ENCODE results near the gene PLCL2.

Gene PLCL2

GRCh38 chr3:16913264-16913580 is 28.5 kb downstream of the PLCL2 start:
- no peaks in the 10 kb centered on the region for H3K9me3 ChIP-seq
- H3K4me1 ChIP-seq (ENCODE audit: control insufficient read depth in 1 of 2, insufficient read depth in 1 of 2, low read depth in 1 of 2, low read length in 1 of 2), result peaks cover 29 to 51% of the 10 kb centered on the region in 2 experiments
- peak overlapping the region; percentile 44 for H3K27ac ChIP-seq
- H3K36me3 ChIP-seq, result no peaks in the 10 kb centered on the region
- H3K4me3 ChIP-seq (ENCODE audit: low read depth in 1 of 2, low read length in 1 of 2), result no peak overlapping the region
- no peaks in the 10 kb centered on the region for H3K27me3 ChIP-seq
- no peak for TF ChIP-seq CTCF (IDR thresholded peaks at IDR 0.05)

- Histone ChIP-seq H3K9me3 (no peaks in the 10 kb centered on the region), H3K27ac (peak overlapping the region; percentile 16), H3K27me3 (no peaks in the 10 kb centered on the region), H3K36me3 (no peaks in the 10 kb centered on the region), H3K4me3 (ENCODE audit: low read depth in 1 of 2, low read length in 1 of 2) (no peak overlapping the region), H3K4me1 (ENCODE audit: control insufficient read depth in 1 of 2, insufficient read depth in 1 of 2, low read depth in 1 of 2, low read length in 1 of 2) (peaks cover 11 to 35% of the 10 kb centered on the region in 2 experiments)
- no peak for TF ChIP-seq CTCF (IDR thresholded peaks at IDR 0.05)
These were observed 32.1 kb downstream of the PLCL2 start for GRCh38 chr3:16916840-16917239.

- H3K9me3 ChIP-seq, result no peaks in the 10 kb centered on the region
- no peaks in the 10 kb centered on the region for H3K36me3 ChIP-seq
- no peak for TF ChIP-seq CTCF (IDR thresholded peaks at IDR 0.05)
- no peaks in the 10 kb centered on the region for H3K27me3 ChIP-seq
- peaks cover 8 to 29% of the 10 kb centered on the region in 2 experiments for H3K4me1 ChIP-seq (ENCODE audit: control insufficient read depth in 1 of 2, insufficient read depth in 1 of 2, low read depth in 1 of 2, low read length in 1 of 2)
- H3K4me3 ChIP-seq (ENCODE audit: low read depth in 1 of 2, low read length in 1 of 2), result no peak overlapping the region
- H3K27ac ChIP-seq, result peak overlapping the region; percentile 16
These were observed 32.6 kb downstream of the PLCL2 start for GRCh38 chr3:16917256-16917935.

- no peak overlapping the region for H3K4me3 ChIP-seq (ENCODE audit: low read depth in 1 of 2, low read length in 1 of 2)
- no peaks in the 10 kb centered on the region for H3K36me3 ChIP-seq
- H3K4me1 ChIP-seq (ENCODE audit: control insufficient read depth in 1 of 2, insufficient read depth in 1 of 2, low read depth in 1 of 2, low read length in 1 of 2), result peaks cover under 1 to 22% of the 10 kb centered on the region in 2 experiments
- no peaks in the 10 kb centered on the region for H3K27me3 ChIP-seq
- H3K9me3 ChIP-seq, result no peaks in the 10 kb centered on the region
- TF ChIP-seq CTCF (IDR thresholded peaks at IDR 0.05), result no peak
- peak overlapping the region; percentile 16 for H3K27ac ChIP-seq
These were observed 33.4 kb downstream of the PLCL2 start for GRCh38 chr3:16917980-16918682.

- H3K27me3 ChIP-seq, result no peaks in the 10 kb centered on the region
- no peak for TF ChIP-seq CTCF (IDR thresholded peaks at IDR 0.05)
- no peak overlapping the region for H3K4me3 ChIP-seq (ENCODE audit: low read depth in 1 of 2, low read length in 1 of 2)
- no peaks in the 10 kb centered on the region for H3K9me3 ChIP-seq
- H3K4me1 ChIP-seq (ENCODE audit: control insufficient read depth in 1 of 2, insufficient read depth in 1 of 2, low read depth in 1 of 2, low read length in 1 of 2), result peaks cover 0 to 16% of the 10 kb centered on the region in 2 experiments
- H3K27ac ChIP-seq, result no peak overlapping the region
- no peaks in the 10 kb centered on the region for H3K36me3 ChIP-seq
These were observed 33.9 kb downstream of the PLCL2 start for GRCh38 chr3:16918683-16919025.

Measured in neutrophil (primary cell).